Fibroblast of the aortic adventitia (primary cell): ENCODE measurements around the gene OR6K2. TPM values are rescaled to one million over a fixed set of nuclear protein-coding genes. Genes with fewer than 3 reads are reported as not detected.

Source experiments
- DNase-seq: peaks from one replicate; pipeline ENCODE4 v3.0.0-alpha.2; 2010; ENCODE audit warnings: low read depth
- H3K4me3 ChIP-seq: 2 replicates; pipeline ENCODE4 v1.5.1; 2011; ENCODE audit warnings: low read depth, mild to moderate bottlenecking, control low read depth, low read length, moderate library complexity
- total RNA-seq: library from RNA; depleted of rRNA; stranded (reverse); fragments of >200 nt; gene quantifications from 2 replicates; pipeline ENCODE4 v1.2.3, GENCODE V29; 2012; ENCODE audit warnings: low replicate concordance
- TF ChIP-seq, protein P1 (sequence below): IDR thresholded peaks from 2 replicates; pipeline ENCODE4 v1.5.1; 2011; ENCODE audit warnings: mild to moderate bottlenecking, low read length, control low read depth, inconsistent platforms; ENCODE audit not compliant: insufficient read depth

Gene OR6K2
- total RNA-seq, 1 donor, result not detected

DNA sequence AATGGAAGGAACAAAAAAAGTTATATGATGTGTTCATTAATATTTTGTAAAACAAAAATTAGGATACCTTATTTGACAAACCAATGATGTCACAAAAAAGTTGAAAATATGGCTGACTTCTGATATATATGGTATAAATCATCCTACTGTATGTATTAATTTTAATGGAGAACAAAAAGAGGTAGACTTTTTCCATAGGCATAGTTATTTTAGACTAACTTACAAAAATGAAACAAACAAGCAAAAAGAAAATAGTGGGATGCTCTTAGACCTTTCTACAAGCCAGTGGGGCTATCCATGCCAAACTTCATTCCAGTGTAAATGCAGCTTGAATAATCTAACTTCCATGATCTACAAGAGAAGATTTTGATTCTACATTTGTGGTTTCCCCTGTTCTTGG lies 13.4 kb downstream of the OR6K2 start:
- TF ChIP-seq, protein P1, sequence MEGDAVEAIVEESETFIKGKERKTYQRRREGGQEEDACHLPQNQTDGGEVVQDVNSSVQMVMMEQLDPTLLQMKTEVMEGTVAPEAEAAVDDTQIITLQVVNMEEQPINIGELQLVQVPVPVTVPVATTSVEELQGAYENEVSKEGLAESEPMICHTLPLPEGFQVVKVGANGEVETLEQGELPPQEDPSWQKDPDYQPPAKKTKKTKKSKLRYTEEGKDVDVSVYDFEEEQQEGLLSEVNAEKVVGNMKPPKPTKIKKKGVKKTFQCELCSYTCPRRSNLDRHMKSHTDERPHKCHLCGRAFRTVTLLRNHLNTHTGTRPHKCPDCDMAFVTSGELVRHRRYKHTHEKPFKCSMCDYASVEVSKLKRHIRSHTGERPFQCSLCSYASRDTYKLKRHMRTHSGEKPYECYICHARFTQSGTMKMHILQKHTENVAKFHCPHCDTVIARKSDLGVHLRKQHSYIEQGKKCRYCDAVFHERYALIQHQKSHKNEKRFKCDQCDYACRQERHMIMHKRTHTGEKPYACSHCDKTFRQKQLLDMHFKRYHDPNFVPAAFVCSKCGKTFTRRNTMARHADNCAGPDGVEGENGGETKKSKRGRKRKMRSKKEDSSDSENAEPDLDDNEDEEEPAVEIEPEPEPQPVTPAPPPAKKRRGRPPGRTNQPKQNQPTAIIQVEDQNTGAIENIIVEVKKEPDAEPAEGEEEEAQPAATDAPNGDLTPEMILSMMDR, result no peak
- no peak overlapping the region for H3K4me3 ChIP-seq
- no peak for DNase-seq

DNA sequence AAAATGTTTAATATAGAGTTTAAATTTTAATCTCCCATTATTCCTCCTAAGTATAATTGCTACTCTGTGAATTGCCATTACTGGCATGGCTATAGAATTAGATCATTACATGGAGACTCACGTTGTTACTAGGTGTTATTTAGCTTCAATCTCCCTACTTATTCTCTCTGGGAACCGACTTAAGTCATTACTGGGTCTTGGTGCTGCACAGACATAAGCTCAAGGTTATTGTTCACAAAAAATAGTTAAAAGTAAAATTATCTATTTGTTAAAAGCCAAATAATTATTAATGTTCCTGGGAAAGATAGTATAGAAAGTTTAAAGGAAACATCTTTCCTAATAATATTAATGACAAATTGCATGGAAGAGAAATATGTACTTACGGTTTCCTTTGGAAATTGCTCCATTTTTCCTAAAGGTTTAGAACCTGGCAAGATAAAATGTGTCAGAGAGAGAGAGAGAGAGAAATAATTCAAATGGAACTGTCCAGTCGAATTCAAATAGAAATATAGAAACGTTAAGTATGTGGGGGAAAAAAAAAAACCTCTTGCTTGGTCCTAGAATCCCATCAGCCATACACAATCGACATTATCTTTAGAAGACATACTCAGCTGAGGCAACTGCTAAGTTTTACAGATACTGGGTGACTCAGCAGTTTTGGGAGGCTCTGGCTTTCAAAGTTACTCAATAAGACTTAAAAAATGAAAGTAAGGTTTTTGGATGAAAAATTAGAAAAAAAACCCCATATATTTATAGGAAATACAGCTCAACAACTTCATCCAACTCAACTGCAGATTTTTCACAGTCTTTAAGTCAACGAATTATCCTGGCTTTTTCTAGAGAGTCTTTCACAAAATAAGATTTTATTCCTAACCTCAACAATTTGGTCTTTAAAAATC lies 14.1 kb downstream of the OR6K2 start, which contains the start of gene SPTA1:
TSS of gene SPTA1 (minus strand) at position 605 of the 899 bp plus-strand sequence. CDS start at position 407, 198 bp downstream.
- H3K4me3 ChIP-seq, result no peak within 1 kb of the TSS
- DNase-seq, result peak; percentile 37
- TF ChIP-seq, protein P1, result no peak

DNA sequence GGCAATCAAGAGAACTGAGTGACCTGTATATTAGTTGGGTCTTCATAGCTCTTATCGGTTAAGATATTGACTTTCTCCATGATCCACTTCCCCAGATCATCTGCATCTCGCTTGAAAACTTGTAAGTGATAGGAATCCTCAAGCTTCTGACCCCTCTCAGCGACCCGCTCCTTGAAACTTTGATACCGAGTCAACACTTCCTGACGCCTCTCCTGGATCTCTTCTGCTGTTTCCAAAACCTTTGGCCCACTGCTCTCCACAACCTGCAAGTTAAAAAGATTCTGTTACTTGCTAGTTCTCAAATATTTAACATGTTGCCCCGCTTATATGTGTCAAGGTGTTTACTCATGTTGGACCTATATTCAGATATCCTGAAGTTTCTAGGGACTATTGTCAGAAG lies 15.4 kb downstream of the OR6K2 start:
- DNase-seq, result no peak
- no peak overlapping the region for H3K4me3 ChIP-seq
- TF ChIP-seq, protein P1, result no peak

DNA sequence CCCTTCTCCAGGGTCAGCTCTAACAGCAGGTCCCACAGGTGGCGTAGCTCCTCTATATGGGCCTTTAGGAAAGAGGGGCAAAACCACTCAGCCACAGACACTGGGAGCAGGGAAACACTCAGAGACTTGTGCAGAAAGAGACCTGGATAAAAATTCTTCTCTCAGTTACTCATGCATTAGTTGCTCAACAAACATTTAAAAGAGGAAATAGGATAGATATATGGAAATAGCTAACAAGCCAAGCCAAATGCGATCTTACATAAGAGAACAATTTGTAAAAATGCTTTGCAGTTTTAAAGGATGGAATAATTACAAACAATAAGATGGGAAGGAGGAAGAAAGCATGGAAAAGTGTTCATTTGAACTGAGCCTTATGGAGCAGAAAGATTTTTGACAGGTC lies 18.8 kb downstream of the OR6K2 start:
- H3K4me3 ChIP-seq, result no peak overlapping the region
- TF ChIP-seq, protein P1, result no peak
- DNase-seq, result no peak

GRCh38 chr1:158679289-158679688 lies 21.2 kb downstream of the OR6K2 start:
- no peak overlapping the region for H3K4me3 ChIP-seq
- TF ChIP-seq, protein P1, result no peak
- DNase-seq, result no peak

DNA sequence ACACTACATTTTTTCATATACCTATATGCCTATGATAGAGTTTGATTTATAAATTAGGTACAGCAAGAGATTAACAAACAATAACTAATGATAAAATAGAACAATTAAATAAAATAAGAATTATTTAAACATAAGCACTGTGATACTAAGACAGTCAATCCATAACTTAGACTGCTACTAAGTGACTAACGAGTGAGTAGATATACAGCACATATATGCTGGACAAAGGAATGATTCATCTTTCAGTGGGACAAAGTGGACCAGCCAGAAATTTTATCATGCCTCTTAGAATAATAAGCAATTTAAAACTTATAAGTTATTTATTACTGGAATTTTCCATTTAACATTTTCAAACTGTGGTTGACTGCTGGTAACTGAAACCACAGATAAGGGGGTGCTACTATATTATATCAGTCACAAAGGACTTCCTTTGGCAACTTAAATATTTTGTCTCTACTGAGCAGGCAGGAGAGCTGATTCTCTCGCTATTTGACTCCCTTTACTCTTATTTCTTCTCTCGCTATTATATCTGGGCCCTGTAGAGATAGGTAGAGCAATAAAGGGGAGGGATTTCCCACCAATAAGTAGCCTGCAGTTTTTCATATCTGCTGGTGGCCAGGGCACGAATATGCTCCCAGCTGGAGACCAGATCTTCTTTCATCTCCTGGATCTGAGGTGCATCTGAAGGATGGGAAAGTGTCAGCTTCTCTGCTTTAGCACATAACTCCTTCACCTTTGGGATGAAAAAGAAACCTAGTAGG lies 24.7 kb downstream of the OR6K2 start:
- H3K4me3 ChIP-seq, result no peak overlapping the region
- TF ChIP-seq, protein P1, result no peak
- no peak for DNase-seq
